SU-DHL-6 (cell line): Measurements from ENCODE around the gene ITGA1.

Experiments used
- EZH2phosphoT487 ChIP-seq: fragments of 200-600 bp; sonication (generic), shearing (Covaris generic); conservative IDR thresholded peaks from 2 replicates; pipeline ENCODE4 v1.6.1; 2018; ENCODE audit warnings: mild to moderate bottlenecking, antibody characterized with exemption, low read length, moderate library complexity, mixed read lengths
- TF ChIP-seq, protein P1 (sequence below): fragments of 200-600 bp; sonication (generic); IDR thresholded peaks from one replicate; pipeline ENCODE4 v1.5.1; 2017; ENCODE audit warnings: antibody characterized with exemption, mild to moderate bottlenecking, low read length, moderate library complexity; ENCODE audit not compliant: insufficient read depth, poor library complexity, severe bottlenecking

DNA sequence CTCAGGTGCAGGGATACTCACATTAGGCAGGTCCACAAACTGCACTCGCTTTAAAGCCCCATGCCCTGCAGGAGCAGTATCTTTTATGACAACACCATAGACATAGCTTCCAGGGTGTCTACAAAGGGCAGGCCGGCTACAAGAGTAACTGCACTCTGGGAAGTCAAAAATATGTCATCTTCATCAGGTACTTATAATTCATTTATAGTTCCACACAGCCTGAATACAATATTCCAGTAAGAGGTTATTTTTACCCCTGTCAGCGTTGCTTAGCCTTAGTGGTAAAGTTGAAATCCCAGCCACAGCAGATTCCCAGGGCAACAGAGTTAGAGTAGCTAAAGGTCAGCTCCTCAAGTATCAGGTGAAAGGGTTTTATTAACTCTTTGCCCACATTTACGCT lies 119.1 kb downstream of the ITGA1 start:
- TF ChIP-seq, protein P1, sequence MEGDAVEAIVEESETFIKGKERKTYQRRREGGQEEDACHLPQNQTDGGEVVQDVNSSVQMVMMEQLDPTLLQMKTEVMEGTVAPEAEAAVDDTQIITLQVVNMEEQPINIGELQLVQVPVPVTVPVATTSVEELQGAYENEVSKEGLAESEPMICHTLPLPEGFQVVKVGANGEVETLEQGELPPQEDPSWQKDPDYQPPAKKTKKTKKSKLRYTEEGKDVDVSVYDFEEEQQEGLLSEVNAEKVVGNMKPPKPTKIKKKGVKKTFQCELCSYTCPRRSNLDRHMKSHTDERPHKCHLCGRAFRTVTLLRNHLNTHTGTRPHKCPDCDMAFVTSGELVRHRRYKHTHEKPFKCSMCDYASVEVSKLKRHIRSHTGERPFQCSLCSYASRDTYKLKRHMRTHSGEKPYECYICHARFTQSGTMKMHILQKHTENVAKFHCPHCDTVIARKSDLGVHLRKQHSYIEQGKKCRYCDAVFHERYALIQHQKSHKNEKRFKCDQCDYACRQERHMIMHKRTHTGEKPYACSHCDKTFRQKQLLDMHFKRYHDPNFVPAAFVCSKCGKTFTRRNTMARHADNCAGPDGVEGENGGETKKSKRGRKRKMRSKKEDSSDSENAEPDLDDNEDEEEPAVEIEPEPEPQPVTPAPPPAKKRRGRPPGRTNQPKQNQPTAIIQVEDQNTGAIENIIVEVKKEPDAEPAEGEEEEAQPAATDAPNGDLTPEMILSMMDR: no peak
- TF ChIP-seq EZH2phosphoT487: no peak
